Astrocyte of the cerebellum (primary cell): ENCODE data around the gene COA1.
A peak's percentile ranks its signal among the peaks of the same experiment; 100 is the strongest.

ENCODE experiments used
- DNase-seq: peaks from one replicate; pipeline ENCODE4 v3.0.0-alpha.2; 2011; ENCODE audit warnings: low read depth
- H3K4me3 ChIP-seq: 2 replicates; pipeline ENCODE4 v1.5.1; 2011; ENCODE audit warnings: mild to moderate bottlenecking, low read depth, low read length, moderate library complexity
- CTCF ChIP-seq: IDR thresholded peaks from 2 replicates; pipeline ENCODE4 v1.5.1; 2012; ENCODE audit warnings: low read length, low read depth, moderate library complexity, mild to moderate bottlenecking; ENCODE audit errors: missing control alignments
- in situ Hi-C: cut with HindIII; loops from 2 replicates; pipeline ENCODE4 v1.10.0; 2017; ENCODE audit warnings: low sequenced_read_pairs

Gene COA1

DNA sequence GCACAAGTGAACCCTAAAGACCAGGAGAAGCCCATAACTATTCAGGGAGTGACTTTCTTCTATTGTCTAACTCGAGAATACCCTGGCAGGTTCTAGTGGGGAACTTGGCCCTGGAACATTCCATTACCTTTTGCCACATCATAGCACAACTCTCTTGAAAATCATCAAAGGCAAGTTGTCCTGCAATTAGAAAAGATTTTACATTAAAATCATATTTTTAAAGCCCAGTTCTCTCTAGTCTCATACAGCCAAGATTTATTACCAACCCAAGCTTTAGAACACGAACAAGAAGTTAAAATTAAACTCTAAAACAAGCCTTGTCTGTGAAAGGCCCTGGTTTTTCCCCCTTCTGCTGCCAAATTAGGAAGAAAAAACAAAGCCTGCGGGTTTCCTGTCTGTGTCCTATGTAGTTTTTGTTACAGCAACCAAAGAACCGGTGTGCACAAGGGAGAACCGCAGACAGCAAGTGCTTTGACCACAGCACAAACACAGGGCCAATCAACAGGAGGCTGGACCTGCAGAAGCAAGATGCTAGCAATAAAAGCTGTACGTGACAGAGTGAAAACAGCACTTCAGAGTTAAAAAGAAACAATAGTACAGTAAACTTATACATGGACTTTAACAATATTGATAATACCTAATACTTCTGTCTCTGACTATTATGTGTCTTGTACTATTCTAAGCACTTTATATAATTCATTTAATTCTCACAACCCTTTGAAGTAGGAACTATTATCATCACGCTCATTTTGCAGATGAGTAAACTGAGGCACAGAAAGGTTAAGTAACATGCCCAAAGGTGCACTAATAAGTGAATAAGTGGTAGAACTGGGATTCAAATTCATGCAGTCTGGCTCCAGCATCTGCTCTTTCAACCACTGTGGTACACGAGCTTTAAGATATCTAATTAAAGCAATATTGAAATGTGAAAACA lies 80.6 kb downstream of the COA1 start:
- no peak for TF ChIP-seq CTCF
- in situ Hi-C loops: loop anchor here (5.0 kb wide), 1 partner anchor 61 kb away; no protein-coding TSS in a partner anchor
- no peak overlapping the region for H3K4me3 ChIP-seq
- DNase-seq: peak; percentile 91

DNA sequence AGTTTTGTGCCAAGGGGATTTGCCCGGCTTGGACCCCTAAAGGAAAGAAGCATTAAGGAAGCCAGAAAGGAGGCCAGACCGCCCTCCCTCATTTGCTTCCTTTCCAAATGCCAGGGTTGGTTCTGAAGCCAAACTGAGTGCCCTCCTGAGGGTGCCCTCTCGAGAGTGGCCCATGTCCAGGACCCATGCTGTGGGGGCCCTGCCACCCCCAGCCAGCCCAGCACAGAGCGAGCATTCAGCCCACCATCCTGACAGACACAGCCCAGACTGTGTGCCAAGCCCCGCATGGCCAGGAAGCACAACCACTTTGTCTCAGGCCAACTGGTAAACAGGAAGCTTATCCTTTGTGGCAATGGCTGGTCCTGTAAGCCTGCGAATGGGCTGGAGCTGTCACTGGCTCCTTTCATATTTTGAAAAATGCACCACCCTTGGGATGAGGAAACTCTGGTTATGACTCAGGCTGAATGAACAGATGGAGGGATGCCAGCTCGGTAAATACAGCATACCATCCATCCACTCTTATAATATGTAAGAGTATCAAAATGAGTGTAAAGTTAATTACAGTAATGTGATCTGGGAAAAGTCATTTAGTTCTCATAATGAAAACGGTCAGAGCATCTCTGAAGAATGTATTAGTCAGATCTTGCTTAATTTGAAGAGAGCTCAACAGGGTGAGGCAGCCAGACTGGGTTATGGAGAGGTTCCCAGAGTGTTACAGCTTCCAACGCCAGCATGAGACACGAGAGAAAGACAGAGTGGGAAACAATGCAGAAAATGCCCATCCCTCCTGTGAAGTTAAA lies 81.5 kb downstream of the COA1 start:
- peak overlapping the region; percentile 17 for H3K4me3 ChIP-seq
- in situ Hi-C loops: loop anchor here (5.0 kb wide), 1 partner anchor 61 kb away; no protein-coding TSS in a partner anchor
- no peak for TF ChIP-seq CTCF
- DNase-seq: peak; percentile 100

GRCh38 chr7:43647339-43647672 lies 82.0 kb downstream of the COA1 start:
- in situ Hi-C loops: loop anchor here (5.0 kb wide), 1 partner anchor 60 kb away; no protein-coding TSS in a partner anchor
- peak overlapping the region; percentile 17 for H3K4me3 ChIP-seq
- TF ChIP-seq CTCF: no peak
- peak; percentile 81 for DNase-seq

DNA sequence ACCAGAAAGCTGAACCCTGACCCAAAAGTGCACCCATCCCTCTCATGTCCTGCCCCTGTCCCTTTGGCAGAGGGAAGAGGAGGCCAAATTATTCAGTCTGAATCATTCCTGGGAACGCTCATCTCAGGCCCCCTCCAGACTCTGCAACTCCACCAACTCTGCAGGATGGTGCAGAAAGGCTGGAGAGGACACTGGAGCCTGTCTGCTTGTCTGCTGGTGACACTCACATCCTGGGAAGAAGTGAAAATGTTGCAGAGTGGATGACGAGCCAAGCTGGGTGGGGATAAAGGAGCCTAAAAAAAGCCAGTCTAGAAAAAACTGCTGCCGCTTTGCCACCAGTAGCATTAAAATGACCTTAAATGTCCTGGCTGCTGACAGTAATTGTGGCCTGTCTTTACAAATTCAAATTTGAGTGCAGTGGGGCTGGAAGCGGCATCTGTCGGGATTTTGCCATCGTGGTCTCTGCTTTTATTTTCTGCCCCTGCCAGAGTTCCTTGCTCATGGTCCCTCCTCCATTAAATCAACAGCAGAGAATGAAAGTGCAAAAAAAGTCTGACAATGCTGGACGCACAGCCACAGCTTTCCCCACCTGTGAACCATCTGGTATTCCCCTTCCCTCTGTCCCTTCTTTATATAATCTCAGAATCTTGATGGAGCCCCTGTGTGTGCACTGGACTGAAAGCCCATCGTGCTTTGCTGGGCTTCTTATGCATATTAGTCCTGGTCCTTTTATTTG lies 82.6 kb downstream of the COA1 start:
- no peak overlapping the region for H3K4me3 ChIP-seq
- TF ChIP-seq CTCF: no peak
- no peak for DNase-seq
- in situ Hi-C loops: loop anchor here (5.0 kb wide), 1 partner anchor 59 kb away; no protein-coding TSS in a partner anchor

DNA sequence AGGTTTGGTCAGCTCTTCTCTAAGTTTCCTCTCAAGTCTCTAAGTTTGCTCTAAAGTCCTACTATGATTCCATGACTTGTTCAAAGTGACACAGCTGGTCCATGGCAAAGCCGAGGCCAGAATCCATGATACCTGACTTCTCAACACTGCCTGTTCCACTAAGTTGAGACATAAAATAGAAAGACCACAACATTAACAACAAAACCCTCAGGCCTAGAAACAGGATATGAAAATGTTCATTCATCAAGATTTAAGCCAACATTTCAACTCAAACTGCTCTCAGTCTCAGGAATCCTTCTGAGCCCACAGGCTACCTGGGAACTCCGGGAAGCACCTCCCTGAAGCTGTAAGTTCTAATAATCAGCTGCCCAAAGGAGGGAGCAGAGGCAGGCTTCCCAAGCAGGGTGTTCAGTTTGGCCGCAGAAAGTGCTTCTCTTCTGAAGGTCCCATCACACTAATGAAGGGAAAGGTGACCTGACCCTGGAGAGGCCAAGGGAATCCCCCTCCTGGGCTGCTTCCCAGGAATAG lies 83.6 kb downstream of the COA1 start:
- no peak for TF ChIP-seq CTCF
- in situ Hi-C loops: loop anchor here (5.0 kb wide), 1 partner anchor 58 kb away; no protein-coding TSS in a partner anchor
- no peak for DNase-seq
- no peak overlapping the region for H3K4me3 ChIP-seq

DNA sequence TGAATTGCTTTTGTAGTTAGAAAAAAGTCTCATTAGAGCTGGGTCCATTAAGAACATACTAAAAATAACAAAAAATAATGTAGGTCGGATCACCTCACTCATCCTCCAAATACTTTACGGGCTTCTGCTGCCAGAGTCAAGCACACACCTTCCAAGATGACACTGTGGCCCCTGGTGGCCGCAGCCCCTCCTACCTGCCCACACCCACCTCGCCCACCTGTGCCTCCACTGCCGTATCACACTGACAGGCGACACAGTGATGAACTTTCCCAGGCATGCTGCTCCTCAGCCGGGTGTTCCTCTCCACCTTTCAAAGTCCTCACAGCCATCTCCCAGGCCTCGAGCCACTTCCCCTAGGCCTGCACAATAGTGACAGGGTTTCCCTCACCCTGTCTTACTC lies 85.5 kb downstream of the COA1 start:
- DNase-seq: no peak
- in situ Hi-C loops: no loop called here
- no peak overlapping the region for H3K4me3 ChIP-seq
- TF ChIP-seq CTCF: no peak
